ES-I3 (cell line): ENCODE results near the gene PDGFRB.

Source experiments
- H3K36me3 ChIP-seq: 2 replicates; pipeline ENCODE4 v1.6.1; 2013; ENCODE audit warnings: mild to moderate bottlenecking, low read length, control low read depth, moderate library complexity; ENCODE audit not compliant: insufficient read depth
- H3K4me1 ChIP-seq: 2 replicates; pipeline ENCODE4 v1.6.1; 2013; ENCODE audit warnings: mild to moderate bottlenecking, control low read depth, low read length; ENCODE audit not compliant: insufficient read depth
- H3K9ac ChIP-seq: 2 replicates; pipeline ENCODE4 v1.6.1; 2013; ENCODE audit warnings: low read depth, mild to moderate bottlenecking, low read length, moderate library complexity
- H3K9me3 ChIP-seq: 2 replicates; pipeline ENCODE4 v1.6.1; 2013; ENCODE audit warnings: mild to moderate bottlenecking, low read length, moderate library complexity; ENCODE audit not compliant: control insufficient read depth, insufficient read depth

Gene PDGFRB

GRCh38 chr5:150188146-150188842, 32.6 kb upstream of the PDGFRB start:
- H3K36me3 ChIP-seq = no peaks in the 10 kb centered on the region
- H3K9ac ChIP-seq = no peak overlapping the region
- H3K9me3 ChIP-seq = no peaks in the 10 kb centered on the region
- peaks cover 22% of the 10 kb centered on the region for H3K4me1 ChIP-seq

GRCh38 chr5:150186897-150187296, 31.3 kb upstream of the PDGFRB start:
- Histone ChIP-seq H3K9ac (no peak overlapping the region), H3K9me3 (no peaks in the 10 kb centered on the region), H3K36me3 (no peaks in the 10 kb centered on the region), H3K4me1 (peaks cover 19% of the 10 kb centered on the region)

- no peaks in the 10 kb centered on the region for H3K36me3 ChIP-seq
- H3K4me1 ChIP-seq = peaks cover 16% of the 10 kb centered on the region
- no peaks in the 10 kb centered on the region for H3K9me3 ChIP-seq
- no peak overlapping the region for H3K9ac ChIP-seq
These were observed 30.5 kb upstream of the PDGFRB start for GRCh38 chr5:150186137-150186536.

GRCh38 chr5:150184990-150185912, 29.6 kb upstream of the PDGFRB start:
- H3K4me1 ChIP-seq = peaks cover 16% of the 10 kb centered on the region
- H3K9me3 ChIP-seq = no peaks in the 10 kb centered on the region
- no peak overlapping the region for H3K9ac ChIP-seq
- no peaks in the 10 kb centered on the region for H3K36me3 ChIP-seq

- peaks cover 16% of the 10 kb centered on the region for H3K4me1 ChIP-seq
- H3K9me3 ChIP-seq = no peaks in the 10 kb centered on the region
- no peak overlapping the region for H3K9ac ChIP-seq
These were observed 28.4 kb upstream of the PDGFRB start for GRCh38 chr5:150184006-150184405.

GRCh38 chr5:150183436-150183835, 27.8 kb upstream of the PDGFRB start:
- peaks cover 16% of the 10 kb centered on the region for H3K4me1 ChIP-seq
- H3K9me3 ChIP-seq = no peaks in the 10 kb centered on the region
- H3K36me3 ChIP-seq = no peaks in the 10 kb centered on the region
- H3K9ac ChIP-seq = no peak overlapping the region

More at GRCh38 chr5:150184006-150184405, 28.4 kb upstream of the PDGFRB start:
- no peaks in the 10 kb centered on the region for H3K36me3 ChIP-seq

- no peaks in the 10 kb centered on the region for H3K9me3 ChIP-seq
- peaks cover 16% of the 10 kb centered on the region for H3K4me1 ChIP-seq
- no peaks in the 10 kb centered on the region for H3K36me3 ChIP-seq
- no peak overlapping the region for H3K9ac ChIP-seq
These were observed 27.1 kb upstream of the PDGFRB start for GRCh38 chr5:150182774-150183173.

GRCh38 chr5:150181766-150182545, 26.3 kb upstream of the PDGFRB start:
- no peaks in the 10 kb centered on the region for H3K9me3 ChIP-seq
- H3K4me1 ChIP-seq = peaks cover 16% of the 10 kb centered on the region
- no peaks in the 10 kb centered on the region for H3K36me3 ChIP-seq
- no peak overlapping the region for H3K9ac ChIP-seq

- Histone ChIP-seq H3K4me1 (peaks cover 8% of the 10 kb centered on the region), H3K9ac (no peak overlapping the region), H3K9me3 (no peaks in the 10 kb centered on the region)
These were observed 25.4 kb upstream of the PDGFRB start for GRCh38 chr5:150181027-150181426.

GRCh38 chr5:150180241-150181026, 24.8 kb upstream of the PDGFRB start:
- Histone ChIP-seq H3K4me1 (peaks cover 2% of the 10 kb centered on the region), H3K9ac (no peak overlapping the region)

More at GRCh38 chr5:150181027-150181426, 25.4 kb upstream of the PDGFRB start:
- no peaks in the 10 kb centered on the region for H3K36me3 ChIP-seq

GRCh38 chr5:150179019-150179620, 23.5 kb upstream of the PDGFRB start:
- Histone ChIP-seq H3K36me3 (no peaks in the 10 kb centered on the region), H3K9me3 (no peaks in the 10 kb centered on the region), H3K9ac (no peak overlapping the region), H3K4me1 (no peaks in the 10 kb centered on the region)

More at GRCh38 chr5:150180241-150181026, 24.8 kb upstream of the PDGFRB start:
- H3K36me3 ChIP-seq = no peaks in the 10 kb centered on the region
- no peaks in the 10 kb centered on the region for H3K9me3 ChIP-seq

GRCh38 chr5:150178262-150178661, 22.6 kb upstream of the PDGFRB start:
- Histone ChIP-seq H3K9ac (no peak overlapping the region), H3K36me3 (no peaks in the 10 kb centered on the region), H3K4me1 (no peaks in the 10 kb centered on the region), H3K9me3 (no peaks in the 10 kb centered on the region)

GRCh38 chr5:150177721-150178120, 22.1 kb upstream of the PDGFRB start:
- Histone ChIP-seq H3K9me3 (no peaks in the 10 kb centered on the region), H3K4me1 (no peaks in the 10 kb centered on the region), H3K9ac (no peak overlapping the region), H3K36me3 (no peaks in the 10 kb centered on the region)
